Astrocyte (in vitro differentiated cells and primary cell): ENCODE data around the gene COMT. TPM values are rescaled to one million over a fixed set of nuclear protein-coding genes. Genes with fewer than 3 reads are reported as not detected.

ENCODE experiments used
- DNase-seq: peaks from one replicate; pipeline ENCODE4 v3.0.0-alpha.2; 2010; ENCODE audit warnings: low read depth
- FAIRE-seq: peaks from 2 replicates; lab custom pipeline; 2011; peaks lifted over from hg19 to GRCh38; lab: Jason Lieb, UNC
- H2AFZ ChIP-seq: 2 replicates; pipeline ENCODE4 v1.6.0; 2012; ENCODE audit warnings: low read depth, low read length, inconsistent platforms
- H3K27ac ChIP-seq: 2 replicates; pipeline ENCODE4 v1.5.1; 2011; ENCODE audit warnings: low read depth, low read length, inconsistent platforms
- H3K27me3 ChIP-seq: 2 replicates; pipeline ENCODE4 v1.6.0; 2011; ENCODE audit warnings: low read length, inconsistent platforms; ENCODE audit not compliant: insufficient read depth
- H3K36me3 ChIP-seq: 2 replicates; pipeline ENCODE4 v1.5.1; 2011; ENCODE audit warnings: low read length, inconsistent platforms; ENCODE audit not compliant: insufficient read depth
- H3K4me1 ChIP-seq: 2 replicates; pipeline ENCODE4 v1.5.1; 2011; ENCODE audit warnings: low read length, inconsistent platforms; ENCODE audit not compliant: insufficient read depth
- H3K4me2 ChIP-seq: 2 replicates; pipeline ENCODE4 v1.6.0; 2012; ENCODE audit warnings: low read length, inconsistent platforms
- H3K4me3 ChIP-seq: 2 replicates; pipeline ENCODE4 v1.5.1; 2011; ENCODE audit warnings: low read depth, mild to moderate bottlenecking, low read length, inconsistent platforms; ENCODE audit not compliant: insufficient read depth
- H3K79me2 ChIP-seq: 2 replicates; pipeline ENCODE4 v1.6.0; 2012; ENCODE audit warnings: mild to moderate bottlenecking, low read length, inconsistent platforms; ENCODE audit not compliant: insufficient read depth
- H3K9ac ChIP-seq: 2 replicates; pipeline ENCODE4 v1.6.0; 2012; ENCODE audit warnings: mild to moderate bottlenecking, low read length, inconsistent platforms
- H3K9me3 ChIP-seq: 2 replicates; pipeline ENCODE4 v1.5.1; 2012; ENCODE audit warnings: low read depth, mild to moderate bottlenecking, low read length, inconsistent platforms; ENCODE audit not compliant: insufficient read depth
- H4K20me1 ChIP-seq: 2 replicates; pipeline ENCODE4 v1.6.0; 2012; ENCODE audit warnings: low read length, inconsistent platforms; ENCODE audit not compliant: insufficient read depth
- H3K27ac Mint-ChIP-seq: one replicate; pipeline ENCODE4 v1.8.0; 2021; ENCODE audit warnings: mild to moderate bottlenecking, mixed read lengths; ENCODE audit not compliant: unreplicated experiment
- H3K27me3 Mint-ChIP-seq: one replicate; pipeline ENCODE4 v1.8.0; 2021; ENCODE audit warnings: low read depth, mixed read lengths; ENCODE audit not compliant: unreplicated experiment
- H3K36me3 Mint-ChIP-seq: one replicate; pipeline ENCODE4 v1.8.0; 2021; ENCODE audit warnings: low read depth, mixed read lengths; ENCODE audit not compliant: unreplicated experiment
- H3K4me1 Mint-ChIP-seq: one replicate; pipeline ENCODE4 v1.8.0; 2021; ENCODE audit warnings: low read depth, mixed read lengths; ENCODE audit not compliant: unreplicated experiment
- H3K4me3 Mint-ChIP-seq: one replicate; pipeline ENCODE4 v1.8.0; 2021; ENCODE audit warnings: mild to moderate bottlenecking, moderate library complexity, mixed read lengths; ENCODE audit not compliant: unreplicated experiment
- H3K9me3 Mint-ChIP-seq: one replicate; pipeline ENCODE4 v1.8.0; 2021; ENCODE audit warnings: mild to moderate bottlenecking, mixed read lengths; ENCODE audit not compliant: unreplicated experiment
- EZH2 ChIP-seq: IDR thresholded peaks from 2 replicates; pipeline ENCODE4 v1.6.1; 2012; ENCODE audit warnings: mild to moderate bottlenecking, low read length, inconsistent platforms; ENCODE audit not compliant: insufficient read depth
- total RNA-seq: library from RNA; stranded (reverse); gene quantifications from 2 replicates; pipeline ENCODE4 v1.2.1, GENCODE V29; 2021
- TF ChIP-seq, protein P1 (sequence below): IDR thresholded peaks from 2 replicates; pipeline ENCODE4 v1.5.1; 2011; ENCODE audit warnings: low read depth, mild to moderate bottlenecking, inconsistent platforms, low read length, moderate library complexity; ENCODE audit not compliant: insufficient read depth

COMT gene
- total RNA-seq, 1 donor from 2014 or later: 116 TPM

DNA sequence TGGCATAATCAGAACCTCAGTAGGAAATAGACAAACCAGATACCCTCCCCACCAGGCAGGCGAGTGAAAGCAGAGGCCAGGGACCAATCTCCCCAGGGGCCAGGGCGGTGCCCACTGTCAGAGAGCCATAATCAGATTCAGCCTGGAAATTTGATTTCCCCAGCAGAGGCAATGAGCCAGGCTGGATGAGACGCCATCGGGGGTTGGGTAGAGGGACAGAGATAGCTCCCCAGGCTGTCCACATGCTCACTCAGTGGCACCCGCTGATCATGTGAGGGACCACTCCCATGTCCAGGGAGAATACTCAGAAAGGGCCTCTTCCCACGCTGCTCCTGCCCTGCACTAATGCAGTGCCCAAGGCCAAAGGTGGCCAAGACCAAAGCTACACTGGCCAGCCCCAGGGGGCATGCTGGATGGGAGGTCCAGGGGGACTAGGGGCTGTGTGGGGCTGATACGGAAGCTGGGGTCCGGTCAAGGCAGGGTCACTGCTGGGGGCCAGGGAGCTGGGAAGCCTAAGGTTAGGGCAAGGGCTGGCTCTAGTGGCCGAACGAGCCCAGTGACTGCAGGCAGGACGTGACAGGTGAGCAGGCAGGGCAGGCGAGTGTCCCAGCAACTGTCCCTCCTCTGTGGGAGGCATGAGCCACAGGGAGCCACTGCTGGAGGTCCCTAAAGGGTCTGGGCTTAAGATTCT is 55.3 kb downstream of the COMT start:
- H4K20me1 ChIP-seq: no peaks in the 10 kb centered on the region
- no peaks in the 10 kb centered on the region for H3K36me3 Mint-ChIP-seq
- DNase-seq (no peak), FAIRE-seq (no peak)
- no peaks in the 10 kb centered on the region for H3K9me3 ChIP-seq
- H3K27me3 ChIP-seq: peaks cover 6% of the 10 kb centered on the region
- H3K79me2 ChIP-seq: no peaks in the 10 kb centered on the region
- H3K4me1 ChIP-seq: peaks cover 19% of the 10 kb centered on the region
- H2AFZ ChIP-seq: no peak overlapping the region
- H3K4me1 Mint-ChIP-seq: peaks cover 10% of the 10 kb centered on the region
- H3K27ac Mint-ChIP-seq: no peak overlapping the region
- no peak overlapping the region for H3K4me3 Mint-ChIP-seq
- H3K4me3 ChIP-seq: no peak overlapping the region
- H3K9me3 Mint-ChIP-seq: no peaks in the 10 kb centered on the region
- H3K4me2 ChIP-seq: no peak overlapping the region
- no peaks in the 10 kb centered on the region for H3K36me3 ChIP-seq
- no peak overlapping the region for H3K27ac ChIP-seq
- TF ChIP-seq, protein P1, sequence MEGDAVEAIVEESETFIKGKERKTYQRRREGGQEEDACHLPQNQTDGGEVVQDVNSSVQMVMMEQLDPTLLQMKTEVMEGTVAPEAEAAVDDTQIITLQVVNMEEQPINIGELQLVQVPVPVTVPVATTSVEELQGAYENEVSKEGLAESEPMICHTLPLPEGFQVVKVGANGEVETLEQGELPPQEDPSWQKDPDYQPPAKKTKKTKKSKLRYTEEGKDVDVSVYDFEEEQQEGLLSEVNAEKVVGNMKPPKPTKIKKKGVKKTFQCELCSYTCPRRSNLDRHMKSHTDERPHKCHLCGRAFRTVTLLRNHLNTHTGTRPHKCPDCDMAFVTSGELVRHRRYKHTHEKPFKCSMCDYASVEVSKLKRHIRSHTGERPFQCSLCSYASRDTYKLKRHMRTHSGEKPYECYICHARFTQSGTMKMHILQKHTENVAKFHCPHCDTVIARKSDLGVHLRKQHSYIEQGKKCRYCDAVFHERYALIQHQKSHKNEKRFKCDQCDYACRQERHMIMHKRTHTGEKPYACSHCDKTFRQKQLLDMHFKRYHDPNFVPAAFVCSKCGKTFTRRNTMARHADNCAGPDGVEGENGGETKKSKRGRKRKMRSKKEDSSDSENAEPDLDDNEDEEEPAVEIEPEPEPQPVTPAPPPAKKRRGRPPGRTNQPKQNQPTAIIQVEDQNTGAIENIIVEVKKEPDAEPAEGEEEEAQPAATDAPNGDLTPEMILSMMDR: no peak
- no peak for TF ChIP-seq EZH2
- no peak overlapping the region for H3K9ac ChIP-seq
- peaks cover 1% of the 10 kb centered on the region for H3K27me3 Mint-ChIP-seq

DNA sequence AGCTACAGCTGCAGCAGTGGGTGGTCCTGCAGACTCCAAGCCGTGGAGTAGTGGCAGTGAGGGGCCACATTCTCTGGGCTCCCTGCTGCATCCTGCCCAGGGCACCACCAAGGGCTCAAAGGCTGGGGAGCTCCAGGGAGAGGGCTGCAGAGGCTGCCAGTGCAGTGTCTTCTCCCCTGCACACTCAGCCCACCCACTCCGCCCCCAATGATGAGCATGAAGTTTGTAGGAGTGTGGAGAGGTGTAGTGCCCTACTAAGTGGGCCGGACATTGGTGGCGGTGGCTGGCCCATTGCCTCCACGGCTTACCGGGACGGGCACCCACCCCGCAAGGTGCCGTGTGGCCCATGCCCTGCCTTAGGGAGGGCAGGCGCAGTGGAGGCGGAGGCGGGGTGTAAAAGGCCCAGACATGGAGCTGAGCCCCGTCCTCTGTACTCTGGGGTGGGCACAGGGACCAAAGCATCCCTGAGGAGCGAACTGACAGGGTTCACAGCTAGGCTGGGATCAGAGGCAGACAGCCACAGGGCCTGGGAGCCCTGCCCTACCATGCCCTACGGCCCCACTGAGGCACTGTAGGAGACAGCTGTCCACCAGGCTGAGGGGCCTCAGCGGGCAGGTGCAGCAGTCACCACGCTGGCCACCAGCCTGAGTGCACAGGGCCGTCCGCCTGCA is 56.1 kb downstream of the COMT start:
- FAIRE-seq (no peak), DNase-seq (no peak)
- Mint-ChIP-seq H3K27ac (no peak overlapping the region), H3K36me3 (no peaks in the 10 kb centered on the region), H3K4me1 (peaks cover 13% of the 10 kb centered on the region), H3K9me3 (no peaks in the 10 kb centered on the region), H3K27me3 (peaks cover 1% of the 10 kb centered on the region), H3K4me3 (no peak overlapping the region)
- Histone ChIP-seq H3K9me3 (no peaks in the 10 kb centered on the region), H3K36me3 (no peaks in the 10 kb centered on the region), H3K79me2 (no peaks in the 10 kb centered on the region), H3K27ac (no peak overlapping the region), H3K4me1 (peaks cover 19% of the 10 kb centered on the region), H3K4me3 (no peak overlapping the region), H3K27me3 (peaks cover 6% of the 10 kb centered on the region), H4K20me1 (no peaks in the 10 kb centered on the region), H2AFZ (no peak overlapping the region), H3K9ac (no peak overlapping the region), H3K4me2 (no peak overlapping the region)
- no peak for TF ChIP-seq EZH2
- TF ChIP-seq, protein P1: no peak
